AG09309 (cell line): ENCODE data around the gene BRINP1.

Experiments
- DNase-seq: peaks from one replicate; pipeline ENCODE4 v3.0.0-alpha.2; 2010; ENCODE audit warnings: low read depth
- H3K4me3 ChIP-seq: 2 replicates; pipeline ENCODE4 v1.5.1; 2011; ENCODE audit warnings: mild to moderate bottlenecking, low read depth, low read length, moderate library complexity; ENCODE audit not compliant: control insufficient read depth
- TF ChIP-seq, protein P1 (sequence below): IDR thresholded peaks from 2 replicates; pipeline ENCODE4 v1.5.1; 2011; ENCODE audit warnings: mild to moderate bottlenecking, low read depth, low read length, inconsistent platforms; ENCODE audit not compliant: insufficient read depth, control insufficient read depth; ENCODE audit errors: missing control alignments

The BRINP1 gene

DNA sequence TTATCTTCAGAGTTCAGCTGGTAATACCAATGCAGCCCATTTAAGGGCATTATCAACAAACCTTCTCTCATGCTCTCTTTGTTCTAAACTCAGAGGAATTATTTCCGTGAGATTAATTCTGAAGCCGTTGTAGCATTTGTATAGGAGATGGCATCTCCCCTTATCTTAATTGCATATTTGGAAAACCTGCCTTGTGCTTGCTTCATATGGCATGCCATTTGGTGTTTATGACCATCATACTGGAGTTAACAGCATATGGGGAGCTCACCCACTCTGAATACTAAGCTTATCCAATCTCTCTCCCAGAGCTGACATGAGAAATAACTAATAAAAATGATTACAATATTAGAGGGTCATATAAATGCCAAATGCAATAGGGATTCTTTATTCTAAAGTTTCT, 243.2 kb downstream of the BRINP1 start:
- no peak for DNase-seq
- no peak overlapping the region for H3K4me3 ChIP-seq
- TF ChIP-seq, protein P1, sequence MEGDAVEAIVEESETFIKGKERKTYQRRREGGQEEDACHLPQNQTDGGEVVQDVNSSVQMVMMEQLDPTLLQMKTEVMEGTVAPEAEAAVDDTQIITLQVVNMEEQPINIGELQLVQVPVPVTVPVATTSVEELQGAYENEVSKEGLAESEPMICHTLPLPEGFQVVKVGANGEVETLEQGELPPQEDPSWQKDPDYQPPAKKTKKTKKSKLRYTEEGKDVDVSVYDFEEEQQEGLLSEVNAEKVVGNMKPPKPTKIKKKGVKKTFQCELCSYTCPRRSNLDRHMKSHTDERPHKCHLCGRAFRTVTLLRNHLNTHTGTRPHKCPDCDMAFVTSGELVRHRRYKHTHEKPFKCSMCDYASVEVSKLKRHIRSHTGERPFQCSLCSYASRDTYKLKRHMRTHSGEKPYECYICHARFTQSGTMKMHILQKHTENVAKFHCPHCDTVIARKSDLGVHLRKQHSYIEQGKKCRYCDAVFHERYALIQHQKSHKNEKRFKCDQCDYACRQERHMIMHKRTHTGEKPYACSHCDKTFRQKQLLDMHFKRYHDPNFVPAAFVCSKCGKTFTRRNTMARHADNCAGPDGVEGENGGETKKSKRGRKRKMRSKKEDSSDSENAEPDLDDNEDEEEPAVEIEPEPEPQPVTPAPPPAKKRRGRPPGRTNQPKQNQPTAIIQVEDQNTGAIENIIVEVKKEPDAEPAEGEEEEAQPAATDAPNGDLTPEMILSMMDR: no peak

DNA sequence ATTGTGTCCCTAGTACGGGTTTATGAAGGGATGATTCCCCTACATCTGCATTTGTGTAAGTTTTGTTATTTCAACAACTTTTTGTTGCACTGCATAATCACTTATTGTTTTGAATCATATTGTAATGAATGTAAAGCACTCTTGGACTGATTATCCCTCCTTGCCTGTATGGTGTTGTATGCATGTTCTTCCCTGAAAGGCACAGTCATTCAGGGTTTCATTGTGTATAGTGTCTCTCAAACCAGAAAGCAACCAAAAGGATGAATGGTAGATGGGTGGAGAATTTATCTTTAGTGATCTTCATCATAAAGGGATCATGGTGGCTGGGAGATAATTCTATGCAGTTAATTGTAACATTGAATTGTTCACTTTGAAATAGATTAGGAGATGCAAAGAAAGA, 247.3 kb downstream of the BRINP1 start:
- no peak for DNase-seq
- TF ChIP-seq, protein P1: no peak
- no peak overlapping the region for H3K4me3 ChIP-seq

DNA sequence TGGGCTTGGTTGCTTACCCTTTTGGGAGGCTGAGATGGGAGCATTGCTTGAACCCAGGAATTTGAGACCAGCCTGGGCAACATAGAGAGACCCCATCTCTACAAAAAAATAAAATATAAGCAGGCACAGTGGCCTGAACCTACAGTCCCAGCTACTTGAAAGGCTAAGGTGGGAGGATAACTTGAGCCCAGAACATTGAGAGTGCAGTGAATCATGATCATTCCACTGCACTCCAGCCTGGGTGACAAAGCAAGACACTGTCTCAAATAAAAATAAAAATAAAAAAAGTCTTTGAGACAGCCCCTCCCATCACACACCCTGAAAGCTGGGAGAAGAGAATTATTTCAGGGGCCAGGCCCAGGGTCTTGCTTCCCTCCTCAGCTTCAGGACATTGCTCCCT, 251.8 kb downstream of the BRINP1 start:
- TF ChIP-seq, protein P1: no peak
- no peak for DNase-seq
- H3K4me3 ChIP-seq: no peak overlapping the region
